ENCODE results near the gene SLC2A9.

Gene SLC2A9

GRCh38 chr4:9929111-9929510 is 92.2 kb downstream of the SLC2A9 start:
- no peak for TF ChIP-seq CTCF (IDR thresholded peaks at IDR 0.05; ENCODE audit: low read depth, low read length)

DNA sequence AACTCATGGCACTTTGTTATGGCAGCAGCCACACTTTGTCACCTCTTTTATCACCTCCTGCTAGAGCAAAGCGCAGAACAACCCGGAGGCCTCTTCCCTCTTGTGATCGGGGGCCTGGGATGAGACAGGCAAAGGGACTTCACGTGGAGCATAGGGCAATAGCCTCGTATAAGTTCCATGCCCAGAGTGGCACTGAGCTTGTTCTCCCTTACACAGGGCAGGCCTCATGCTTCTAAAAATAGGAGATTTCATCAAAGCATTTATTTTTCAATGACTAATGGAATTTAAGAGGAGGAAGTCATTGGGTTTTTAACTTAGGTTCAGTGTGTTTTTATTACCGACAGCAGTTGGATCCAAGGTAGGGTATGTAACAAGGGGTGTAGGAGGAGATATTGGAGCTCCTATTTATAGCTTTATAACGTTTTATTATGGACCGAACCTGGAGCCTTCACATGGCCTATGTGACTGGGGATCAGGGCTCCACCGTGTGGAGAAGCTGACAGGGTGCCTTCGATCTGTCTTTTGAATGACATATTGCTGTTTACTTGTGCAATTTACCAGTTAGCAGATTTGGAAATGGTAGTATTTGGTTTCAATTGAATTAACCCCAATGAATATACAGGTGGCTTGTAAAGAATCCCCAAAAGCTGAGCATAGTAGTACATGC is 93.8 kb downstream of the SLC2A9 start:
- no peak for DNase-seq (ENCODE audit: low read depth in 2 of 2)
- H3K4me3 ChIP-seq (replicated peaks in 1 of 2; ENCODE audit: low read depth in 2 of 2, low read length in 2 of 2): no peak overlapping the region
- no peak for TF ChIP-seq CTCF (IDR thresholded peaks at IDR 0.05; ENCODE audit: low read depth, low read length)

More at GRCh38 chr4:9929111-9929510, 92.2 kb downstream of the SLC2A9 start:
- no peak overlapping the region for H3K4me3 ChIP-seq (replicated peaks in 1 of 2; ENCODE audit: low read depth in 2 of 2, low read length in 2 of 2)
- DNase-seq (ENCODE audit: low read depth in 2 of 2): no peak

DNA sequence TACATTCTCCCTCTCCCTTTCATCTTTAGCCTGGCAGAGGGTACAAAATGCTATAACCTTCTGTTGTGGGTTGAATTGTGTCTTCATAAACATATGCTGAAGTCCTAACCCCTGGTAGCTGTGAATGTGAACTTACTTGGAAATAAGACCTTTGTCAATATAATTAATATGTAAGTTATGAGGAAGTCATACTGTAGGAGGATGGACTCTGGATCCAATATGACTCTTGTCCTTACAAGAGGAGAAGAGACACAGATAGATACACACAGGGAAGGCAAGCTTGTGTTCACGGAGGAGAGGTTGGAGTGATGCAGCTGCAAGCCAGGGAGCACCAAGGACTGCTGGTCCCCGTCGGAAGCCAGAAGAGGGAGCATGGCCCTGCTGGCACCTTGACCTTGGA is 94.7 kb downstream of the SLC2A9 start:
- DNase-seq (ENCODE audit: low read depth in 2 of 2): no peak
- TF ChIP-seq CTCF (IDR thresholded peaks at IDR 0.05; ENCODE audit: low read depth, low read length): no peak
- no peak overlapping the region for H3K4me3 ChIP-seq (replicated peaks in 1 of 2; ENCODE audit: low read depth in 2 of 2, low read length in 2 of 2)

GRCh38 chr4:9925750-9926439 is 95.4 kb downstream of the SLC2A9 start:
- no peak for DNase-seq (ENCODE audit: low read depth in 2 of 2)

GRCh38 chr4:9924750-9925149 is 96.5 kb downstream of the SLC2A9 start:
- no peak for TF ChIP-seq CTCF (IDR thresholded peaks at IDR 0.05; ENCODE audit: low read depth, low read length)
- DNase-seq (ENCODE audit: low read depth in 2 of 2): peak in 1 of 2 donors; percentile 56
- H3K4me3 ChIP-seq (replicated peaks in 1 of 2; ENCODE audit: low read depth in 2 of 2, low read length in 2 of 2): no peak overlapping the region

More at GRCh38 chr4:9925750-9926439, 95.4 kb downstream of the SLC2A9 start:
- H3K4me3 ChIP-seq (replicated peaks in 1 of 2; ENCODE audit: low read depth in 2 of 2, low read length in 2 of 2): no peak overlapping the region
- TF ChIP-seq CTCF (IDR thresholded peaks at IDR 0.05; ENCODE audit: low read depth, low read length): no peak

- H3K4me3 ChIP-seq (replicated peaks in 1 of 2; ENCODE audit: low read depth in 2 of 2, low read length in 2 of 2): no peak overlapping the region
- TF ChIP-seq CTCF (IDR thresholded peaks at IDR 0.05; ENCODE audit: low read depth, low read length): no peak
- DNase-seq (ENCODE audit: low read depth in 2 of 2): no peak
Observed at GRCh38 chr4:9923195-9923812, 98.0 kb downstream of the SLC2A9 start.
